ENCODE results near the gene OR52N4. TPM values are rescaled to one million over a fixed set of nuclear protein-coding genes. Genes with fewer than 3 reads are reported as not detected.

The OR52N4 gene
- total and polyA plus RNA-seq, 2 of the 8 experiments (the other 6 are each of a cell fraction or from before 2014, with no cell fraction given), result 3.7 TPM; not detected in 1

GRCh38 chr11:5737091-5737490, 17.0 kb upstream of the OR52N4 start (continued):
- TF ChIP-seq, protein P1, sequence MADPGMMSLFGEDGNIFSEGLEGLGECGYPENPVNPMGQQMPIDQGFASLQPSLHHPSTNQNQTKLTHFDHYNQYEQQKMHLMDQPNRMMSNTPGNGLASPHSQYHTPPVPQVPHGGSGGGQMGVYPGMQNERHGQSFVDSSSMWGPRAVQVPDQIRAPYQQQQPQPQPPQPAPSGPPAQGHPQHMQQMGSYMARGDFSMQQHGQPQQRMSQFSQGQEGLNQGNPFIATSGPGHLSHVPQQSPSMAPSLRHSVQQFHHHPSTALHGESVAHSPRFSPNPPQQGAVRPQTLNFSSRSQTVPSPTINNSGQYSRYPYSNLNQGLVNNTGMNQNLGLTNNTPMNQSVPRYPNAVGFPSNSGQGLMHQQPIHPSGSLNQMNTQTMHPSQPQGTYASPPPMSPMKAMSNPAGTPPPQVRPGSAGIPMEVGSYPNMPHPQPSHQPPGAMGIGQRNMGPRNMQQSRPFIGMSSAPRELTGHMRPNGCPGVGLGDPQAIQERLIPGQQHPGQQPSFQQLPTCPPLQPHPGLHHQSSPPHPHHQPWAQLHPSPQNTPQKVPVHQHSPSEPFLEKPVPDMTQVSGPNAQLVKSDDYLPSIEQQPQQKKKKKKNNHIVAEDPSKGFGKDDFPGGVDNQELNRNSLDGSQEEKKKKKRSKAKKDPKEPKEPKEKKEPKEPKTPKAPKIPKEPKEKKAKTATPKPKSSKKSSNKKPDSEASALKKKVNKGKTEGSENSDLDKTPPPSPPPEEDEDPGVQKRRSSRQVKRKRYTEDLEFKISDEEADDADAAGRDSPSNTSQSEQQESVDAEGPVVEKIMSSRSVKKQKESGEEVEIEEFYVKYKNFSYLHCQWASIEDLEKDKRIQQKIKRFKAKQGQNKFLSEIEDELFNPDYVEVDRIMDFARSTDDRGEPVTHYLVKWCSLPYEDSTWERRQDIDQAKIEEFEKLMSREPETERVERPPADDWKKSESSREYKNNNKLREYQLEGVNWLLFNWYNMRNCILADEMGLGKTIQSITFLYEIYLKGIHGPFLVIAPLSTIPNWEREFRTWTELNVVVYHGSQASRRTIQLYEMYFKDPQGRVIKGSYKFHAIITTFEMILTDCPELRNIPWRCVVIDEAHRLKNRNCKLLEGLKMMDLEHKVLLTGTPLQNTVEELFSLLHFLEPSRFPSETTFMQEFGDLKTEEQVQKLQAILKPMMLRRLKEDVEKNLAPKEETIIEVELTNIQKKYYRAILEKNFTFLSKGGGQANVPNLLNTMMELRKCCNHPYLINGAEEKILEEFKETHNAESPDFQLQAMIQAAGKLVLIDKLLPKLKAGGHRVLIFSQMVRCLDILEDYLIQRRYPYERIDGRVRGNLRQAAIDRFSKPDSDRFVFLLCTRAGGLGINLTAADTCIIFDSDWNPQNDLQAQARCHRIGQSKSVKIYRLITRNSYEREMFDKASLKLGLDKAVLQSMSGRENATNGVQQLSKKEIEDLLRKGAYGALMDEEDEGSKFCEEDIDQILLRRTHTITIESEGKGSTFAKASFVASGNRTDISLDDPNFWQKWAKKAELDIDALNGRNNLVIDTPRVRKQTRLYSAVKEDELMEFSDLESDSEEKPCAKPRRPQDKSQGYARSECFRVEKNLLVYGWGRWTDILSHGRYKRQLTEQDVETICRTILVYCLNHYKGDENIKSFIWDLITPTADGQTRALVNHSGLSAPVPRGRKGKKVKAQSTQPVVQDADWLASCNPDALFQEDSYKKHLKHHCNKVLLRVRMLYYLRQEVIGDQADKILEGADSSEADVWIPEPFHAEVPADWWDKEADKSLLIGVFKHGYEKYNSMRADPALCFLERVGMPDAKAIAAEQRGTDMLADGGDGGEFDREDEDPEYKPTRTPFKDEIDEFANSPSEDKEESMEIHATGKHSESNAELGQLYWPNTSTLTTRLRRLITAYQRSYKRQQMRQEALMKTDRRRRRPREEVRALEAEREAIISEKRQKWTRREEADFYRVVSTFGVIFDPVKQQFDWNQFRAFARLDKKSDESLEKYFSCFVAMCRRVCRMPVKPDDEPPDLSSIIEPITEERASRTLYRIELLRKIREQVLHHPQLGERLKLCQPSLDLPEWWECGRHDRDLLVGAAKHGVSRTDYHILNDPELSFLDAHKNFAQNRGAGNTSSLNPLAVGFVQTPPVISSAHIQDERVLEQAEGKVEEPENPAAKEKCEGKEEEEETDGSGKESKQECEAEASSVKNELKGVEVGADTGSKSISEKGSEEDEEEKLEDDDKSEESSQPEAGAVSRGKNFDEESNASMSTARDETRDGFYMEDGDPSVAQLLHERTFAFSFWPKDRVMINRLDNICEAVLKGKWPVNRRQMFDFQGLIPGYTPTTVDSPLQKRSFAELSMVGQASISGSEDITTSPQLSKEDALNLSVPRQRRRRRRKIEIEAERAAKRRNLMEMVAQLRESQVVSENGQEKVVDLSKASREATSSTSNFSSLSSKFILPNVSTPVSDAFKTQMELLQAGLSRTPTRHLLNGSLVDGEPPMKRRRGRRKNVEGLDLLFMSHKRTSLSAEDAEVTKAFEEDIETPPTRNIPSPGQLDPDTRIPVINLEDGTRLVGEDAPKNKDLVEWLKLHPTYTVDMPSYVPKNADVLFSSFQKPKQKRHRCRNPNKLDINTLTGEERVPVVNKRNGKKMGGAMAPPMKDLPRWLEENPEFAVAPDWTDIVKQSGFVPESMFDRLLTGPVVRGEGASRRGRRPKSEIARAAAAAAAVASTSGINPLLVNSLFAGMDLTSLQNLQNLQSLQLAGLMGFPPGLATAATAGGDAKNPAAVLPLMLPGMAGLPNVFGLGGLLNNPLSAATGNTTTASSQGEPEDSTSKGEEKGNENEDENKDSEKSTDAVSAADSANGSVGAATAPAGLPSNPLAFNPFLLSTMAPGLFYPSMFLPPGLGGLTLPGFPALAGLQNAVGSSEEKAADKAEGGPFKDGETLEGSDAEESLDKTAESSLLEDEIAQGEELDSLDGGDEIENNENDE (IDR thresholded peaks at IDR 0.05; ENCODE audit: insufficient replicate concordance, low read length), result no peak
- TF ChIP-seq SP4 (IDR thresholded peaks at IDR 0.05; ENCODE audit: low read length), result no peak
- TF ChIP-seq TCF12 (IDR thresholded peaks at IDR 0.05; ENCODE audit: low read depth, low read length), result no peak

Measured in H1 (cell line).